GM19468 (cell line): ENCODE data around the gene ST3GAL4.
A peak's percentile ranks its signal among the peaks of the same experiment; 100 is the strongest.

ENCODE experiments used
- ATAC-seq: cut with Tn5 transposase; IDR thresholded peaks from one replicate; pipeline ENCODE4 v1.9.1; 2021; ENCODE audit warnings: mild to moderate bottlenecking, moderate library complexity, moderate number of reproducible peaks; ENCODE audit not compliant: unreplicated experiment; ENCODE audit errors: extremely low read depth

The ST3GAL4 gene

GRCh38 chr11:126416542-126417090, 61.1 kb downstream of the ST3GAL4 start:
- peak; percentile 56 for ATAC-seq

- ATAC-seq: no peak
Measured at GRCh38 chr11:126417091-126417862, 61.8 kb downstream of the ST3GAL4 start.

DNA sequence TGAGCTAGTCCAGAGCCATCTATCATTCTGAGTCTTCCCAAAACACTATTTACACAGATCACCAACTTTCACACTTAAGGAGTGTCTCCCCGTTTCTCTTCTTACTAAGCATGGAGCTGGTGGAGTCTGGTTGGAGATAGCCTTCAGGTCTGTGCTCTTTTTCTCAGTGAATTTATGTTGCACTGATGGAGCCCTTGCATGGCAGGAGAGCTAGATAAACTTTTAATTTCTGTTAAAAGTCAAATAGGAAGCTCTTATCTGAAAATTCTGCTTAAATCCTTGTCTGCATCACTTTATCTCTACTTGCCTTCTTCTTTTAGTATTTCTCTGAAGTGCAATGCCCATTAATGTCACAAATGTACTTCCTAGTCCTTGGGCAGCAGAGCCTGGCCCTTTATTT, 63.4 kb downstream of the ST3GAL4 start:
- no peak for ATAC-seq

DNA sequence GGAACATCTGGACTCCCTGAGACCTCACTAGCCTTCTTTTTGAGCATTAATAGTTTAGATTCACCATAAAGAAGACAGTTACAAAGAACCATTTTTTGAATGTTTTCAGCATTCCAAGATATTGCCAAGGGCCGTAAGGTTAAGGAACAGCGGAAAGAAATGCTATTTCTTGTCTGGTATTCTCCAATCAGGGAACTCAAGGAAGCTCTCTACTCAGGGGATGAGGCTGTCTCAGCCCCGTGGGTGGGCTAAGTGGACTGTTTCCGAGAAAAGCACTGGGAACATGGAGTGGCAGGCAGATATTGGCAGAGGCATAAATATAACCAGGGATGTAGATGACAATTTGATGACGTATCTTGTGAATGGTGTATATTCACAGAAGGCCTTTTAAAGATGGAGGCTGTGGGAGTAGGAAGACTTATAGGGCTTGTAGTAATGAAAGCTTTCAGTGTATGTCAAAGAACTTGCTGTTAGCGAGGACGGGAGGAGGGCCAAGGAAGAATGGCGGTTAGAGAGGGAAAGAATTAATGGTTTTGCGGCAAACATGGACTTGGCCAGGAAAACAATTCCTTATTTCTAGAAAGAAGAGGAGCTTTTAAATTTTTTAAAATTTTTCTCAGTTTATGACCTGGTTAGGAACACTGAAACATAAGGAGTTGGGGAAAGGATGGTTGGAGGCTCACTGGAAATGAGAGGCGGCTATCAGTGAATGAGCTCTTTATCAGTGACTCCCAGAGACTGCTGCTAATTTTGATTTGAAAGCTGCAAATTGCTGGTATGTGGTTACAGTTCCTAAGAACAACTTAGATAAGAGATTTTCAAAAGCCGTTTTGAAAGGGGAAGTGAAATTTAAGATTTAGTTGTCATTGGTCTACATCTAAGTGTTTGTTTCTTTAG, 64.6 kb downstream of the ST3GAL4 start:
- peak; percentile 78 for ATAC-seq

DNA sequence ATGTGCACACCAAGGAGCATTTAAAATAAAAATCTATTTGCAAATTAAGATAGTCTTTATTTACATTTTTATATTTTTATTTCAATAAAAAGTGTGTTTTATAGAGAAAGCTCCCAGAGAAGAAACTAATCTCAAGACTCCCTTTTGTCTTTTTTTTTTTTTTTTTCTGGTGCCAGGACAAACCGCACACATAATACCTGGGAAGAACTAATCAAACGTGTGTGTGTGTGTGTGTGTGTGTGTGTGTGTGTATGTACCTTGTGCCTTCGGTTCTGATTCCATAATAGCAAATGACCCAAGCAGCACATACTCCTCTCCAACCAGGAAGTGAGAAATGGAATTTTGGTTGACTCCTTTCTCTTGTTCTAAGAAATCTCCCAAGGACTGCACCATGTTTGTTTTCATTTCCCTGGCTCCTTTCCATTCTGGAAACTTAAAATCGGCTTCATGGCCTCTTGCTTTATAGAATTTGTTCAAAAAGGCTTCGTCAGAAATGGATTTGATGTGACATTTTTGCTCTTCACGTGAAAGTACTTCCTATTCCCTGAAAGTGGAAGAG, 65.3 kb downstream of the ST3GAL4 start:
- ATAC-seq: no peak

DNA sequence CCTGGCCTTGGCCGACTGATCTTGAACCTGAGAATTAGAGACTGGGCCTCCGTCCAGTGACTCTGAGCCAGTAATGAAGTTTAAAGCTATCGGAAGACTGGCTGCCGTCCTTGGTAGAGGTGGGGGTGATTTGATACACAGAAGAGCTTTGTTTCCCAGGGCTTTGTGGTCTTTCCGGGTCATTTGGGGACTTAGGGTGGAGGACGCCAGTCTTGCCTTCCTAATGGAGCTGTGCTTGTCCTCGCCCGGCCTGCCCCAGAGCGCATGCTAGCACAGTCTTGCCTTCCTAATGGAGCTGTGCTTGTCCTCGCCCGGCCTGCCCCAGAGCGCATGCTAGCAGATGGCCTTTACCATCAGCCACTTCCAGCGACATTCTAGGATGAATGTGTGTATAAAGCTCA, 65.8 kb downstream of the ST3GAL4 start:
- no peak for ATAC-seq

DNA sequence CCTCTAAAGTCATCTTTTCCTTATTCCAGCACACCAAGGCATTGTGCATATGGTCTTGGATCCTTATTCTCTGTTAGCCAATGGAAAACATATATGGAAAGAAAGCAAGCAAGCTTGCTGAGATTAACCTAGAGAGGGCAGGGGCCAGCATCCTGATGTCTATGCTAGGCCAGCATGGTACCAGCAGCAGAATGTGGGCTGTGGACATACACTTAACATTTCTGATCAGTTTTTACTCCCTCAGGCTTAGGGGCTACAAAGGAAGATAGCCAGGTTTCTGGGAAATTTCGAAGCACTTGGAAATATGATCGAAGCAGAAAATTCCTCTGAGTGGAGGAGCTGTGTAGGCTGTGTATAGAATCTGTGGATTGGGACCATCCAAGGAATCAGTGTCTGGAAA, 67.0 kb downstream of the ST3GAL4 start:
- ATAC-seq: no peak

- ATAC-seq: no peak
Measured at GRCh38 chr11:126423154-126423553, 67.7 kb downstream of the ST3GAL4 start.

DNA sequence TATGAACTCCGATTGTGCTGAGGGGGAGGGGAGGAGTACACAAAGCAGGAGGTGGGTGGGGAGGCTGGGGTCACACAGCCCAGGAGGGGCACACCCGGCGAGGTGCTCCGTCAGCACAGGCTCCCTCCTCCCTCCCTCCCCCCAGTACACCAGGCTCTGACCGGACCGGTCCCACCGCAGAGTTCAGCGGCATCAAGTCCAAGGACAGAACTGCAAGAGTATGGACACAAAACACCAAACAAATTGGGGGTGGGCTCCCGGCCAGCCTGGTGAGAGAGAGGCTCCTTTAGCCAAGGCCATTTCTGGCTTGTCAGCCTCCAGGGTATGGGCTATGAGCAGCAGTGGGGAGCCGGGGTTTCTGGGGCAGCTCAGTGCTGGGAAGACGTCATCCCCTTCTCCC, 68.3 kb downstream of the ST3GAL4 start:
- no peak for ATAC-seq

DNA sequence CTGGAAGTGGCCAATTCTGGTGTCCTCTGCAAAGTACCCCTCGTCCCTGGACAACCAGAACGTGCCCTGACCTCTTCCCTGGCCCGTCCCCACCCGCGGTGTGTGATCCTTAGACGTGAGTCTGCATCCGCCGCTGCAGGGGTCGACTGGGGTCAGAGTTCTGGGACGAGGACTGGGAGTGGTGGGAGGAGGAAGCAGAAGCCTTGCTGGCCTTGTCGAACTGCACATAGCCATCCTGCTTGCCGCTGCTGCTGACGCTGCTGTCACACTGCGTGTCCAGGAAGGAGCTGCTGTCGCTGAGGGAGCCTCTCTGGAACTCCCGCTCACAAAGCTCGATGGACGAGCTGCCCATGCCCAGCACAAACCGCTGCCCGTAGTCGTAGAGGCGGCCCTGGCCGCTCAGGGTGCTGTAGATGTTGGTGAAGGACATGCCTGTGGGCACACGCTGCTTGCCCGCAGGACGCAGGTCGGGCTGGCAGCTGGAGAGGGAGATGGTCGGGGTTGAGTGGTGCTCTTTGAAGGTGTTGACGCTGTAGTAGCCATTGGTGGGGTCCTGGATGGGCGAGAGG, 69.1 kb downstream of the ST3GAL4 start:
- no peak for ATAC-seq

- ATAC-seq: no peak
Measured at GRCh38 chr11:126426106-126426505, 70.6 kb downstream of the ST3GAL4 start.

GRCh38 chr11:126426820-126427749, 71.6 kb downstream of the ST3GAL4 start:
- ATAC-seq: no peak

GRCh38 chr11:126430581-126431335, 75.3 kb downstream of the ST3GAL4 start:
- ATAC-seq: no peak

- no peak for ATAC-seq
Measured at GRCh38 chr11:126431401-126432064, 76.0 kb downstream of the ST3GAL4 start.

GRCh38 chr11:126432065-126432461, 76.6 kb downstream of the ST3GAL4 start:
- no peak for ATAC-seq

- no peak for ATAC-seq
Measured at GRCh38 chr11:126432525-126432924, 77.0 kb downstream of the ST3GAL4 start.

GRCh38 chr11:126433244-126433846, 77.9 kb downstream of the ST3GAL4 start:
- ATAC-seq: no peak
